WTC11 (cell line): ENCODE data around the gene FLRT3. TPM values are rescaled to one million over a fixed set of nuclear protein-coding genes. Genes with fewer than 3 reads are reported as not detected.

Experiments
- ATAC-seq: fragments of 200-7000 bp; cut with Tn5 transposase; 2 replicates; pipeline ENCODE4 v1.10.0; 2021; ENCODE audit warnings: mild to moderate bottlenecking, moderate library complexity
- CTCF ChIA-PET: fragments of 300-600 bp; sonication (Branson Sonifier 250); formaldehyde crosslinking; loops from one replicate; lab custom pipeline; 2021; ENCODE audit warnings: antibody characterized with exemption; lab: Charles Lee
- POLR2A ChIA-PET: fragments of 350-600 bp; sonication (Branson Sonifier 250); formaldehyde crosslinking; loops from one replicate; lab custom pipeline; 2021; ENCODE audit warnings: antibody characterized with exemption; lab: Charles Lee
- DNase-seq: peaks from one replicate; pipeline ENCODE4 v3.0.0; 2021; ENCODE audit warnings: low spot score
- H3K27ac Mint-ChIP-seq: 2 replicates; pipeline ENCODE4 v1.8.0; 2021; ENCODE audit warnings: mixed read lengths
- H3K27me3 Mint-ChIP-seq: 2 replicates; pipeline ENCODE4 v1.8.0; 2021; ENCODE audit warnings: low read depth, mild to moderate bottlenecking, moderate library complexity, mixed read lengths
- H3K36me3 Mint-ChIP-seq: 2 replicates; pipeline ENCODE4 v1.8.0; 2021; ENCODE audit warnings: mixed read lengths
- H3K4me1 Mint-ChIP-seq: 2 replicates; pipeline ENCODE4 v1.8.0; 2022; ENCODE audit warnings: mixed read lengths
- H3K4me3 Mint-ChIP-seq: 2 replicates; pipeline ENCODE4 v1.8.0; 2021; ENCODE audit warnings: mild to moderate bottlenecking, moderate library complexity, mixed read lengths
- H3K9me3 Mint-ChIP-seq: 2 replicates; pipeline ENCODE4 v1.8.0; 2021; ENCODE audit warnings: mixed read lengths
- ARID4B ChIP-seq: sonication (generic); formaldehyde crosslinking; IDR thresholded peaks from 2 replicates; pipeline ENCODE4 v1.8.0; 2023; ENCODE audit warnings: missing genetic modification reagents, mild to moderate bottlenecking, borderline replicate concordance
- CTCF ChIP-seq: fragments of 200-600 bp; IDR thresholded peaks from 2 replicates; pipeline ENCODE4 v1.8.0; 2022; ENCODE audit warnings: antibody characterized with exemption
- ERG ChIP-seq: fragments of 250-450 bp; sonication (Bioruptor Pico); IDR thresholded peaks from 2 replicates; pipeline ENCODE4 v1.8.0; 2021; ENCODE audit warnings: mild to moderate bottlenecking
- GRHL2 ChIP-seq: fragments of 250-450 bp; sonication (Bioruptor Pico); IDR thresholded peaks from 2 replicates; pipeline ENCODE4 v1.8.0; 2022; ENCODE audit warnings: mild to moderate bottlenecking, moderate library complexity; ENCODE audit not compliant: insufficient replicate concordance, severe bottlenecking
- JAZF1 ChIP-seq: fragments of 250-450 bp; sonication (Bioruptor Pico); IDR thresholded peaks from 2 replicates; pipeline ENCODE4 v1.9.0; 2021; ENCODE audit warnings: moderate library complexity, mild to moderate bottlenecking, inconsistent platforms
- PRDM15 ChIP-seq: sonication (generic); formaldehyde crosslinking; IDR thresholded peaks from 2 replicates; pipeline ENCODE4 v1.8.0; 2022; ENCODE audit warnings: missing genetic modification reagents
- SMAD4 ChIP-seq: sonication (generic); formaldehyde crosslinking; IDR thresholded peaks from 2 replicates; pipeline ENCODE4 v1.8.0; 2022; ENCODE audit warnings: mild to moderate bottlenecking, missing genetic modification reagents
- ZBTB43 ChIP-seq: sonication (generic); formaldehyde crosslinking; IDR thresholded peaks from 2 replicates; pipeline ENCODE4 v1.8.1; 2023; ENCODE audit warnings: mild to moderate bottlenecking, missing genetic modification reagents
- ZNF263 ChIP-seq: sonication (generic); formaldehyde crosslinking; IDR thresholded peaks from 2 replicates; pipeline ENCODE4 v1.8.1; 2022; ENCODE audit warnings: low read depth, mild to moderate bottlenecking, moderate library complexity, missing genetic modification reagents
- ZNF396 ChIP-seq: fragments of 250-450 bp; sonication (Bioruptor Pico); IDR thresholded peaks from 2 replicates; pipeline ENCODE4 v1.8.0; 2021; ENCODE audit warnings: mild to moderate bottlenecking, moderate library complexity, borderline replicate concordance
- ZNF416 ChIP-seq: fragments of 250-450 bp; sonication (Bioruptor Pico); IDR thresholded peaks from 2 replicates; pipeline ENCODE4 v1.9.0; 2021; ENCODE audit warnings: mild to moderate bottlenecking, inconsistent platforms
- ZNF423 ChIP-seq: fragments of 250-450 bp; sonication (Bioruptor Pico); IDR thresholded peaks from 2 replicates; pipeline ENCODE4 v2.1.2; 2022; ENCODE audit warnings: mild to moderate bottlenecking, moderate library complexity
- ZNF425 ChIP-seq: fragments of 250-450 bp; sonication (Bioruptor Pico); conservative IDR thresholded peaks from 2 replicates; pipeline ENCODE4 v1.9.0; 2021; ENCODE audit warnings: mild to moderate bottlenecking
- ZNF512 ChIP-seq: sonication (generic); formaldehyde crosslinking; IDR thresholded peaks from 2 replicates; pipeline ENCODE4 v1.8.1; 2022; ENCODE audit warnings: missing genetic modification reagents, borderline replicate concordance
- ZNF532 ChIP-seq: fragments of 250-450 bp; sonication (Bioruptor Pico); IDR thresholded peaks from 2 replicates; pipeline ENCODE4 v1.9.0; 2021; ENCODE audit warnings: mild to moderate bottlenecking, borderline replicate concordance
- total RNA-seq: library from RNA; stranded (reverse); gene quantifications from 3 replicates; pipeline ENCODE4 v1.2.3, GENCODE V29; 2021

The FLRT3 gene
- total RNA-seq, 1 experiment from 2014 or later: 0.79 TPM

GRCh38 chr20:14341801-14342200, 4.4 kb upstream of the FLRT3 start (continued):
- TF ChIP-seq ZNF532 (CRISPR knock-in tag) (no peak), GRHL2 (no peak), ZNF512 (CRISPR knock-in tag) (no peak), CTCF (no peak), JAZF1 (CRISPR knock-in tag) (no peak), ZNF416 (CRISPR knock-in tag) (no peak), ZBTB43 (no peak), ZNF263 (CRISPR knock-in tag) (no peak), ERG (no peak), ZNF425 (no peak), SMAD4 (CRISPR knock-in tag) (no peak)

- ATAC-seq (no peak), DNase-seq (no peak)
- CTCF ChIA-PET: interaction anchor here (0.6 to 2.1 kb wide), 21 partner anchors 8 to 900 kb away, joined by 3 to 25 read pairs (median 4); no protein-coding TSS in a partner anchor
- Mint-ChIP-seq H3K36me3 (no peaks in the 10 kb centered on the region), H3K9me3 (no peaks in the 10 kb centered on the region; the same call in 1 of the 2 replicates), H3K27me3 (peaks cover 20% of the 10 kb centered on the region), H3K27ac (no peak overlapping the region), H3K4me1 (peaks cover 32% of the 10 kb centered on the region), H3K4me3 (peak overlapping the region; percentile 68)
- POLR2A ChIA-PET: no interaction called here
- no peak for TF ChIP-seq ARID4B (CRISPR knock-in tag)
- TF ChIP-seq PRDM15 (CRISPR knock-in tag): no peak
- TF ChIP-seq ZNF396 (CRISPR knock-in tag): no peak
- TF ChIP-seq ZNF423 (CRISPR knock-in tag): no peak
Measured at GRCh38 chr20:14336686-14337085, 726 bp downstream of the FLRT3 start.
